PC-3 (cell line): Measurements from ENCODE around the gene PML. TPM values are rescaled to one million over a fixed set of nuclear protein-coding genes. Genes with fewer than 3 reads are reported as not detected.
"Not testable (repeated sequence)": the region's sequence is repeated elsewhere in the genome, so short reads cannot be mapped to it uniquely, and the experiment has no call there.

Experiments
- ATAC-seq: fragments of 200-7000 bp; cut with Tn5 transposase; 2 replicates; pipeline ENCODE4 v1.9.1; 2020; ENCODE audit warnings: mild to moderate bottlenecking, moderate library complexity
- BruUV-seq: library from RNA; stranded (reverse); fragments of 400-500 nt; replicated peaks from 2 replicates; lab custom pipeline; 2021; lab: Mats Ljungman, UMichigan
- CTCF ChIA-PET: fragments of 300-600 bp; sonication (Branson Sonifier 250); formaldehyde crosslinking; loops from one replicate; lab custom pipeline; 2022; ENCODE audit warnings: antibody characterized with exemption; lab: Charles Lee
- POLR2A ChIA-PET: fragments of 300-600 bp; sonication (Branson Sonifier 250); formaldehyde crosslinking; loops from one replicate; lab custom pipeline; 2022; ENCODE audit warnings: antibody characterized with exemption; ENCODE audit not compliant: unreplicated experiment; lab: Charles Lee
- DNase-seq: peaks from one replicate; pipeline ENCODE4 v3.0.0-alpha.2; 2015
- H2AFZ ChIP-seq: fragments of 300-600 bp; sonication (generic); 2 replicates; pipeline ENCODE4 v1.6.0; 2016; ENCODE audit warnings: antibody characterized with exemption, low read length
- H3F3A ChIP-seq: fragments of 300-600 bp; sonication (generic); one replicate; pipeline ENCODE4 v1.6.0; 2017; ENCODE audit warnings: antibody characterized with exemption, low read length, control low read depth, mild to moderate bottlenecking; ENCODE audit not compliant: unreplicated experiment
- H3K27ac ChIP-seq: fragments of 300-600 bp; sonication (generic); 2 replicates; pipeline ENCODE4 v1.5.1; 2016; ENCODE audit warnings: mild to moderate bottlenecking, low read length
- H3K27me3 ChIP-seq: fragments of 300-600 bp; sonication (generic); 2 replicates; pipeline ENCODE4 v1.6.1; 2016; ENCODE audit warnings: low read length, mixed read lengths
- H3K36me3 ChIP-seq: fragments of 300-600 bp; sonication (generic); 2 replicates; pipeline ENCODE4 v1.6.1; 2016; ENCODE audit warnings: low read depth, mixed run types, low read length, mixed read lengths
- H3K4me1 ChIP-seq: fragments of 300-600 bp; sonication (generic); 2 replicates; pipeline ENCODE4 v1.5.1; 2016; ENCODE audit warnings: low read length; ENCODE audit not compliant: insufficient read depth
- H3K4me2 ChIP-seq: fragments of 300-600 bp; sonication (generic); 2 replicates; pipeline ENCODE4 v1.6.0; 2016; ENCODE audit warnings: low read length
- H3K4me3 ChIP-seq: fragments of 300-600 bp; sonication (generic); 2 replicates; pipeline ENCODE4 v1.5.1; 2016; ENCODE audit warnings: mild to moderate bottlenecking, low read length, mixed read lengths
- H3K79me2 ChIP-seq: fragments of 300-600 bp; sonication (generic); 2 replicates; pipeline ENCODE4 v1.6.1; 2017; ENCODE audit warnings: low read length, mixed read lengths
- H3K9ac ChIP-seq: fragments of 300-600 bp; sonication (generic); 2 replicates; pipeline ENCODE4 v1.6.0; 2016; ENCODE audit warnings: mild to moderate bottlenecking, low read length
- H3K9me2 ChIP-seq: fragments of 300-600 bp; sonication (generic); replicated peaks from 2 replicates; pipeline ENCODE4 v1.6.1; 2016; ENCODE audit warnings: mixed run types, low read length, mixed read lengths
- H3K9me3 ChIP-seq: fragments of 300-600 bp; sonication (generic); 2 replicates; pipeline ENCODE4 v1.6.1; 2016; ENCODE audit warnings: low read length, mixed read lengths
- H4K20me1 ChIP-seq: fragments of 300-600 bp; sonication (generic); 2 replicates; pipeline ENCODE4 v1.6.1; 2016; ENCODE audit warnings: low read length, mixed read lengths
- intact Hi-C: fragments of 100-400 bp; cut with micrococcal nuclease; formaldehyde crosslinking; loops from 2 replicates; pipeline ENCODE4 v1.9.0; 2023
- total RNA-seq: library from RNA; depleted of rRNA; stranded (reverse); fragments of >200 nt; gene quantifications from 2 replicates; pipeline ENCODE4 v1.2.3, GENCODE V29; 2014; rRNA removed

The PML gene
- total RNA-seq, 1 experiment from 2014 or later, result 18.7 TPM

GRCh38 chr15:74075781-74076180 is 81.3 kb downstream of the PML start:
- POLR2A ChIA-PET, CTCF ChIA-PET, ATAC-seq, intact Hi-C loops, H3K9ac ChIP-seq, H3K27ac ChIP-seq, H4K20me1 ChIP-seq, DNase-seq, BruUV-seq, H3F3A ChIP-seq, H3K79me2 ChIP-seq, H3K4me3 ChIP-seq, H3K36me3 ChIP-seq, H3K9me3 ChIP-seq, H3K9me2 ChIP-seq, H2AFZ ChIP-seq, H3K4me1 ChIP-seq, H3K4me2 ChIP-seq, H3K27me3 ChIP-seq: not testable (repeated sequence)

- H3F3A ChIP-seq, intact Hi-C loops, H3K27ac ChIP-seq, CTCF ChIA-PET, DNase-seq, H2AFZ ChIP-seq, ATAC-seq, POLR2A ChIA-PET, BruUV-seq, H3K27me3 ChIP-seq, H4K20me1 ChIP-seq, H3K36me3 ChIP-seq, H3K4me3 ChIP-seq, H3K4me2 ChIP-seq, H3K4me1 ChIP-seq, H3K9me2 ChIP-seq, H3K9me3 ChIP-seq, H3K79me2 ChIP-seq, H3K9ac ChIP-seq: not testable (repeated sequence)
Measured at GRCh38 chr15:74082450-74082849, 87.9 kb downstream of the PML start, which contains the start of gene GOLGA6A. Gene GOLGA6A, minus strand, starts transcription at chr15:74082550. Its CDS starts 41 bp downstream, at chr15:74082509.

GRCh38 chr15:74094567-74094966 is 100.1 kb downstream of the PML start:
- CTCF ChIA-PET, POLR2A ChIA-PET, H3K4me1 ChIP-seq: not testable (repeated sequence)

GRCh38 chr15:74095610-74096009 is 101.1 kb downstream of the PML start:
- H2AFZ ChIP-seq, H3K4me1 ChIP-seq, H3K9ac ChIP-seq, CTCF ChIA-PET, BruUV-seq, POLR2A ChIA-PET, H3K4me2 ChIP-seq, H3F3A ChIP-seq, H3K79me2 ChIP-seq, H3K9me2 ChIP-seq, H3K4me3 ChIP-seq, H3K9me3 ChIP-seq, H3K27me3 ChIP-seq, H3K36me3 ChIP-seq, H3K27ac ChIP-seq, ATAC-seq, H4K20me1 ChIP-seq, DNase-seq, intact Hi-C loops: not testable (repeated sequence)

More at GRCh38 chr15:74094567-74094966, 100.1 kb downstream of the PML start:
- H4K20me1 ChIP-seq, H3K27ac ChIP-seq, DNase-seq, H3K4me3 ChIP-seq, H3K27me3 ChIP-seq, H3F3A ChIP-seq, H3K79me2 ChIP-seq, H3K9me2 ChIP-seq, H3K36me3 ChIP-seq, H3K4me2 ChIP-seq, ATAC-seq, H2AFZ ChIP-seq, H3K9me3 ChIP-seq, H3K9ac ChIP-seq, BruUV-seq, intact Hi-C loops: not testable (repeated sequence)

GRCh38 chr15:74096753-74097474 is 102.4 kb downstream of the PML start:
- H3K9me3 ChIP-seq, H3K9me2 ChIP-seq, DNase-seq, ATAC-seq, BruUV-seq, H3K36me3 ChIP-seq, H4K20me1 ChIP-seq, H3K4me1 ChIP-seq, H3K27ac ChIP-seq, H3K27me3 ChIP-seq, H3K4me2 ChIP-seq, intact Hi-C loops, POLR2A ChIA-PET, H2AFZ ChIP-seq, H3K79me2 ChIP-seq, CTCF ChIA-PET, H3F3A ChIP-seq, H3K9ac ChIP-seq, H3K4me3 ChIP-seq: not testable (repeated sequence)

Other genes starting within 250 kb of the PML start
- gene INSYN1, start 241.4 kb upstream of the PML start, total RNA-seq, result not detected in 2 replicates
- not detected in 2 replicates for gene TBC1D21, start 121.2 kb upstream of the PML start, total RNA-seq
- 224 and 249 TPM in 2 replicates for gene LOXL1, start 68.3 kb upstream of the PML start, total RNA-seq
- gene STOML1, start 2.4 kb upstream of the PML start, total RNA-seq, result 10.1 and 12.0 TPM in 2 replicates
- not detected in 2 replicates for gene GOLGA6A, start 87.8 kb downstream of the PML start, total RNA-seq
- gene ISLR2, start 135.9 kb downstream of the PML start, total RNA-seq, result 0.22 TPM in 1 of 2 replicates, not detected in the other
- gene ISLR, start 179.0 kb downstream of the PML start, total RNA-seq, result not detected in 2 replicates
- gene STRA6, start 208.1 kb downstream of the PML start, total RNA-seq, result 0.29 and 5.8 TPM in 2 replicates
- 0.77 TPM in 1 of 2 replicates, not detected in the other for gene CCDC33, start 241.6 kb downstream of the PML start, total RNA-seq